Activated CD4-positive, alpha-beta T cell treated with anti-CD3 and anti-CD28 coated beads, Interleukin-2, Interleukin-4, amounts not matched to agents 100 ng/mL and 50 ng/mL, durations not matched to agents 16 hours and 8 hours (primary cell): ENCODE results near the gene PLCG2.
"Not testable (repeated sequence)": the region's sequence is repeated elsewhere in the genome, so short reads cannot be mapped to it uniquely, and the experiment has no call there.

Experiments
- DNase-seq: peaks from one replicate; pipeline ENCODE4 v3.0.0-alpha.2; 2020; ENCODE audit warnings: low spot score

PLCG2 gene

GRCh38 chr16:82004601-82005000, 225.5 kb downstream of the PLCG2 start:
- DNase-seq: no peak

DNA sequence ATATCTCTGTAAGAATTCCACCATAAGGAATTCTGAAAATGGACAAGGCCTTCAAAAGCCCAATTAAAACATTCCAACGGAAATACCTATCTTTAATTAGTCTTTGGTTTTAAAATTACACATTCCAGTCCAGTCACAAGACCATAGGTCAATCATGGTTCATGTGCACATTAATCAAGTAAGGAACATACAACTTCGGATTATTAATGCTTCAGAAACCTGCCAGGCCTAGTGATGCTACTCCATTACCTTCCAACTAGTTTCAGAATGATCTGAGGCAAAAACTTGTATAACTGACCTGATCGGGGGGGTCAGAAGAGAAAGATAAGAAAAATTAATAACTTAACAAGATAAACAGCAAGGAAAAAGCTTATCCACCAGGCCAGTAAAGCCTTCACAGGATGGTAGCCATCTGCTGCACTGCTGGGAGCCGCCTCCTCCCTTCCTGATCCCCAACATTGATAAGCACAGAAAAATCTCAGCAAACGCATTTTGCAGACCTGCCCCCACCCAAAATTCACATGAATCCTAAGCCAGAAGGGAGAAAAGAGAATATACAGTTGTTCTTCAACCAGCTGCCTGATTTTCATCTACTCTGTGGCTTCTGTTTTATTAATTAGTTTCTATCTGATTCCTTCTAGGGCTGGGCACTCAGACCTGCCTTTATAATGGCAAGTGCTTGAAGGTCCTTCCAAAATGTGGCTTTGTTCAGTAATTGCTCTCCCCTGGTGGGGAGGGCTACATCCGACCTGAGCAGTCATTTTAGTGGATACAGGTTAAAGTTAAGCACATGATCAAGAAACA, 226.1 kb downstream of the PLCG2 start:
- DNase-seq: no peak

GRCh38 chr16:82006036-82006435, 226.9 kb downstream of the PLCG2 start:
- no peak for DNase-seq

- DNase-seq: no peak
These were observed 228.1 kb downstream of the PLCG2 start for GRCh38 chr16:82007189-82007588.

GRCh38 chr16:82008957-82009592, 230.0 kb downstream of the PLCG2 start:
- no peak for DNase-seq

GRCh38 chr16:82009789-82010188, 230.7 kb downstream of the PLCG2 start:
- DNase-seq: not testable (repeated sequence)

- no peak for DNase-seq
These were observed 231.6 kb downstream of the PLCG2 start for GRCh38 chr16:82010649-82011048.

GRCh38 chr16:82011199-82011641, 232.1 kb downstream of the PLCG2 start, which contains the start of gene SDR42E1:
Gene SDR42E1, minus strand, starts transcription at chr16:82011470. Its CDS starts 10,612 bp downstream, at chr16:82000858.
- peak; percentile 36 for DNase-seq
